Hematopoietic multipotent progenitor cell (in vitro differentiated cells): Measurements from ENCODE around the gene C1QC. TPM values are rescaled to one million over a fixed set of nuclear protein-coding genes. Genes with fewer than 3 reads are reported as not detected.
"Not testable (repeated sequence)": the region's sequence is repeated elsewhere in the genome, so short reads cannot be mapped to it uniquely, and the experiment has no call there.

ENCODE experiments used
- DNase-seq, 3 donors: peaks; one replicate each; pipeline ENCODE4 v3.0.0-alpha.2; 2011 to 2015; ENCODE audit warnings: low read depth in 2 of 3, low spot score in 2 of 3
- total RNA-seq: library from RNA; depleted of rRNA; stranded (reverse); fragments of >200 nt; gene quantifications from one replicate; pipeline ENCODE4 v1.2.3, GENCODE V29; 2012

Gene C1QC
- total RNA-seq, 1 donor = under 0.01 TPM

DNA sequence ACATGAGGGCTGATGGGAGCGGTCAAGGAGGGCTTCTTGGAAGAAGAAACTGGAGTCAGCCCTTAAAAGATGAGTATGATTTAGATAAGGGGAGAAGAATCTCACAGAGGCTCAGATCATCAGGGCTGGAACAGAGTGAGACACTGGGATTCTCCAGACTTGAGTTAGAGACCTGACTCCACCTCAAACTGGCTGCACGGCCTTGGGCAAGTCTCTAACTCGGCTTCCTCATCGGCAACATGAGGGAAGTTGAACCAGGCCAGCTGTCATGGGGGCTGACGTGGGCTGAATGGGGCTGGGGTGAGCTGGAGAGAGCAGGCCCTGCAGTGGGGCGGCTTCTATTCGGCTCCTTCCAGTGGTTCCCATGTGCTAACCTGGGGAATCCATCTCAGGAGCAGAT lies 2.5 kb downstream of the C1QC start:
- no peak for DNase-seq

DNA sequence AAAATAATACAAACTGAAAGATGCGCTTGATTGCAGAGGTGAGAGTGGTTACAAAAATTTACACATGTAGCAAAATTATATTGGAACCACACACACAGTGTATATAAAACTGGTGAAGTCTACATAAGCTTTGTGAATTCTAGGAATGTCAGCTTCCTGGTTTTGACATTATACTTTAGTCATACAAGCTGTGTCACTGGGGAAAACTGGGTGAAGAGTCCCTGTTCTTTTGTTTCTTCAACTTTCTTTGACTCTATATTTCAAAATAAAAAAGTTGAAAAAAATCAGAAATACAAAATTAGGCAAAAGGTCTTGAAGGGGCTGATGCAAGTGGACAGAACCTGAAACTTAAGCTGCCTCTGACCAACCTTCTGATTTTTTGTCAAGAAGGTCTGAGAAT lies 3.0 kb downstream of the C1QC start:
- no peak for DNase-seq

DNA sequence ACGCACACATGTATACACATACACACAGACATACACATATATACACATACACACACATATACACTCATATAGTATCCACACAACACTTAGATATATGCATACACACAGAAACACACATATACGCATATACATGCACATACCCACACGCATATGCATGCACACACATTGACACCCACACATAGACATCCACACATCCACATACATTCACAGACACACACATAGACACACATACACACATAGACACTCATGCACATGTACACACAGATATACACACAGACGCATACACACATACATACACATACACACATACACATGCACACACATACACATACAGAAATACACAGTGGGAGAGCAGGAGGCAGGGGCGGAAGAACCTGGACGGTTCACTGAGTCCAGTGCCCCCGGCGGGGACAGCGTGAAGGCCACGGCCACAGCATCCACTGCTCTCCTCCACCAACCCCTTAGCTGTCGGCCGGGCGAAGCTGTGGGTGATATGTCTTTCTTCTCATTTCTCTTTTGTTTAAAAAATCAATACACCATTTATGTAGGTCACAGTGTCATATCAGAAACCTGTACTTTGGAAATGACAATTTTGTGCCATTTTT lies 6.8 kb downstream of the C1QC start:
- no peak for DNase-seq

DNA sequence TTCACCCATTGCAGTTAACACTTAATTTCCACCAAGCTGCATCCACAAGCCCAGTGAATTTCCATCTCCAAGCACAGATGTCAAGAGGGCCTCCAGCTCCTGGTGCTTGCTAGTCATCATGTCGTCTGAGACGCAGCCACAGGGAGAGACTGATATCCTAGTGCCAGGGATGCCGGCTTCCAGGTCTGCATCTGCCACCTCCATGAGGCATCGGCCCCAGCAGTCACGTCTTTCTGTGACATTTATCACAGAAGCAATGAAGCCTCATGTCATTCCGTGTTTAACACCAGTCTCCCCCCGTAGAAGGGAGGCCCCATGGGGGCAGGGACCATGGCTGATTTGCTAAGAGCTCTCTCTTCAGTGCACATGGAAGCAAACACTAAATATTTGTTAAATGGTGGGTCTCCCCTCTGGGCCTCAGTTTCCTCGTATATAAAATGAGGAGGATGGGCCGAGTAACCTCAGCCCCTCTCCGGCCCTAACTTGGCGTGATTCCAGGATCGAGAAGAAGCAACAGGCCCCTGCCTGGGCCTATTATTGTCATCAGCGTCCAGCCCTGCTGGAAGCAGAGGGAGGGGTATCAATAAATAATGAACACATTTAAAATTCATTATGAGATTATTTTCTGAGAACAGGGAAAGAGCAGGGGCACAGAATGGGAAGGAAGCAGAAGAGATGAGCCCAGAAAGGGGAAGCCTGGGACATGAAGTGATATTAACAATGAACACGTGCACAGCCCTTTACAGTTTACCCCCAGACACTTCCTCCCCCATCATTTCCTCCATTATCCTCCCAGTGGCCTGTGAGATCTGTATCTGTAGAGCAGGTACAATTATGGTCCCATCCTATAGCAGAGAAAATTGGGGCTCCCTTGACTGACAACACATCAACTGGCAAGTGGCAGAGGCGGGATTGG lies 8.8 kb downstream of the C1QC start:
- no peak for DNase-seq

DNA sequence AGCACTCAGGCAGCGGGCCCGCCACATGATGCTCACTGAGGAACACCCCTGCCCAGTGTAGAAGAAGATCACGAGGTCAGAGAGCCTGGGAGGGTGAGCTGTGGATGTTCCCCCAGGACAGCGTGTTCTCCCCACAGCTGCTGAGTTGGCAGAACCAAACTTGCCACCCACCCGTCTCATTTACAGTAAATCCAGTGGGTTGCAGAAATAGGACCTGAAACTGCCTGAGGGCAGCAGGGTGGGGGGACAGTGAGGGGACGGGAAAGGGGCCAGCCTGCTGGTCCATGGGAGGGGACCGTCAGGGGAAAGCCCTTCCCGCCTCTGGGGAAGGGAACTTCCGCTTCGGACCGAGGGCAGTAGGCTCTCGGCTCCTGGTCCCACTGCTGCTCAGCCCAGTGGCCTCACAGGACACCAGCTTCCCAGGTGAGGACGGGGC lies 9.5 kb downstream of the C1QC start, which contains the start of gene C1QB:
C1QB (plus strand) TSS at position 356 of the 436 bp plus-strand sequence. CDS start 6,227 bp downstream, outside the sequence.
- DNase-seq = no peak

DNA sequence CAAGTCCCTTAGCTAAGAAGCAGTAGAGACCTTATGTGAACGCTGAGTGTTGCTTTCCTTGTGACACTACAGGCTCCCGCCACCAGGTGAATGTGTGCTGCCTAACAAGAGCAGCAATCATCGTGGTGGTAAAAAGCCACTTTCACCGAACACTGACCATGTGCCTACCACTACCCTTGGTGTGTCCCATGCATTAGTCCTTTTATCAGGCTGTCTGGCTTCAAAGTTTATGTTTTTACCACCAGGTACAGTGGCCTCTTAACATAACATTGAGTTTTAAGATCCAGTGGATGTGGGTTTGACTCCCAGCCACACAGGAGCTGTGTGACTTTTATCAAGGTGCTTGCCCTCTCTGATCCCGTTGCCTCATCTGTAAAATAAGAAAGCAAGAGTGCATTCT lies 11.3 kb downstream of the C1QC start:
- peak in 1 of 3 donors; percentile 11 for DNase-seq

DNA sequence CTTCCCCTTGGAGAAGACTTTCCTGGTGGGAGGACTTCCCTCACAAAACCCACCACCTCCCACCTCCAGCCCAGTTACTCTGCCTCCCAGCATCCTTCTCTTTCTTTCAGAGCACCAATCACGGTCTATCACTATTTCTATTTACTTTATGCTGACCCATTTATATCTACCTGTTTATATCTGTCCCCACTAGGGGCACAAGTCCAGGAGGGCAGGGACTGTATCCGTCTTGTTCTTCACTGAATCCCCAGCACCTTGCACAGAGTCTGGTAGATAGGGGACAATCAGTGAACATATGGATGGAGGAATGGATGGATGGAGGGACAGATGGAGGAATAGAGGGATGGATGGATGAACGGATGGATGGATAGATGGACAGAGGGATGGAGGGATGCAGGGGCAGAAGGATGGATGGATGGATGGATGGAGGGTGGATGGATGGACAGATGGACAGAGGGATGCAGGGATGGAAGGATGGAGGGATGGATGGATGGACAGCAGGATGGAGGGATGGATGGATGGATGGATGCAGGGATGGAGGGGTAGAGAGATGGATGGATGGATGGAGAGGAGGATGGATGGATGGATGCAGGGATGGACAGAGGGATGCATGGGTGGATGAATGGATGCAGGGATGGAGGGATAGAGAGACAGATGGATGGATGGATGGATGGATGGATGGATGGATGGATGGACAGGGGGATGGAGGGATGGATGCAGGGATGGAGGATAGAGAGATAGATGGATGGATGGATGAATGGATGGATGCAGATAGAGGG lies 15.1 kb downstream of the C1QC start:
- DNase-seq = no peak

DNA sequence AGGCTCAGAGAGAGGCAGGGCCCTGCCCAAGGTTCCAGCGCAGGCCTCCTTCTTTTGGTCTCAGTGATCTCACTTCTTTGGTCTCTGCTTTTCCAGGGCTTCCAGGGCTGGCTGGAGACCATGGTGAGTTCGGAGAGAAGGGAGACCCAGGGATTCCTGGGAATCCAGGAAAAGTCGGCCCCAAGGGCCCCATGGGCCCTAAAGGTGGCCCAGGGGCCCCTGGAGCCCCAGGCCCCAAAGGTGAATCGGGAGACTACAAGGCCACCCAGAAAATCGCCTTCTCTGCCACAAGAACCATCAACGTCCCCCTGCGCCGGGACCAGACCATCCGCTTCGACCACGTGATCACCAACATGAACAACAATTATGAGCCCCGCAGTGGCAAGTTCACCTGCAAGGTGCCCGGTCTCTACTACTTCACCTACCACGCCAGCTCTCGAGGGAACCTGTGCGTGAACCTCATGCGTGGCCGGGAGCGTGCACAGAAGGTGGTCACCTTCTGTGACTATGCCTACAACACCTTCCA lies 17.3 kb downstream of the C1QC start:
- DNase-seq = no peak

DNA sequence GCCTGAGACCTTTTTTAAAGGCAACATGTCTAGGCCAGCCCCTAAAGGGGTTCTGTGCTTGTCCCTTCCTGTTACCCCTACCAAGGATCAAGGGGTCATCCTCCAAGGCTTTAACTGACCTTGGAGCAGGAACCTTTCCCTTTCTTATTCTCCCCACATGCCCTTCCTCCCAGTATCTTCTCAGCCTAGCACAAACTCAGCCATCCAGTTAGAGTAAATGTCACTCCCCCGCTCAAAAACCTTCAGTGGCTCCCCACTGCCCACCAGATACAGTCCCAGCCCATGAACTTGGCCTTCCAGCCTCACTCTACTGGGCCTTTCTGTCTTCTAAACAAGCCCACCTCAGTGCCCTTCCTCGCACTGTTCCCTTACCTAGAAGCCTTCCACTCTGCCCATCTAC lies 18.4 kb downstream of the C1QC start:
- no peak for DNase-seq

DNA sequence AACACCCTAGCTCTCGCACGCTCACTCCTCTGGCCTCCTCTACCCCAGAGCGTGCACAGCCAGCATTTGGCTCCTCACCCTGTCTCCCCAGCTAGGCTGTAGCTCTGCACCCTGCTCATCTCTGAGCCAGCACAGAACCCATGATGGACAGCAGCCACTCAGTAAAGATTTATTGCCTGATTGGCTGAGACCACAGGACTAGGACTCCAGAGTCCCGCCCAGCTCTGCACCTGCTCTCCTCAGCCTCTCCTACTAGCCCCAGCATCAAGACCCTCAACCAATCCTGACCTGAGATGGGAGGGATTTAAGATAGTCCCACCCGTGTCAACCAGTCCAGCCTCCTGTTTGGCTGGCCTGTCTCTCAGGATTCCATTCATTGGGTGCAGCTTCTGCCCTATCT lies 18.9 kb downstream of the C1QC start:
- peak in 1 of 3 donors; percentile 16 for DNase-seq

DNA sequence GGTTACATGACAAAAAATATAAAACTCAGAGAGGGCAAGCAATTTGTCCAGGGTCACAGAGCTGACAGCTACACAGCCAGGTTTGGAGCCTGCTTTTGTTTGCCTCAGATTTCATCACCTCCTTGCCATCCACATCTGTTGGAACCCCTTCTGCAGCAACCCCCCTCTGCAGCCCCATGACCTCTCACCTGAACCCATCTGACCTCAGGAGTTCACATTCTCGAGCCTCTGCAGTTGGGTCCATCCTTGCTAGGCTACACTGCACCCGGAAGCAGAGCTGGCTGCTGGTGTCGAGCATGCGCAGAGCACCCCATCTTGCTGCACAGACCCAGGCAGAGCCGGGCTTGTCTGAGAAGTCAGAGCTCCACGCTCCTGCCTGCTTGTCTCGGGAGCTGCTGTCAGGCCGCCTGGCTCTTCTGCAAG lies 19.6 kb downstream of the C1QC start:
- DNase-seq = no peak

DNA sequence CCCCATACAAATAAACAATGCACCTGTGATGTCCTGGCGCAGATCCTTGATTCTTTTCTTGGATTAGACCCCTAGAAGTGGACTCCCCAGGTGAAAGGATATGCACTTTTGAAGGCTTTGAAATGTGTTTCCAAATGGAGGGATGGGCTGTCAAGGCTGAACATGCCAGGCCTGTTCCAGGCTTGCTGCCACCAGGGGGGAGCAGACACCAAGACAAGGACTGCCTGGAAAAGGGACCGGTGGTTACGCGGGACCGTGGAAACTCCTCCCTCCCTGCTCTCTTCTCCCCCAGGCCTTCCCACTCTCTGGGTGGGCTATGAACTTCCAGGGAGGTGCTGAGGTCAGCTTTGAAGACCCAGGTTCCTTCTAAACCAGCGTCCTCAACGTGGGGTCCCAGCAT lies 22.3 kb downstream of the C1QC start:
- peak in 1 of 3 donors; percentile 24 for DNase-seq

DNA sequence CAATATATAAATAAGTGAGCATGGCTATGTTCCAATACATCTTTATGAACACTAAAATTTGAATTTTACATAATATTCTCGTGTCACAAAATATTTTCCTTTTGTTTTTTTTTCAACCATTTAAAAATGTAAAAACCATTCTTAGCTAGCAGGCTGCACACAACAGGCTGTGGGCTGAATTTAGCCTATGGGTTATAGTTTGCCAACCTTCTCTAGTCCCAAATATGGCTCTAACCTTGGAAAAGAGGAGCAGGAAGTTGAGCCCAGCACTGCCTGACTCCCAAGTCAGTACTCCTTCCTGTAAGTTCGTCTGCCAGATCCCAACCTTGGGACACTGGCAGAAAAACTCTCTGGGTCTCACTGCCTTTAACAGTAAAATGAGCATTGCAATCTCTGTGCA lies 23.0 kb downstream of the C1QC start:
- no peak for DNase-seq

DNA sequence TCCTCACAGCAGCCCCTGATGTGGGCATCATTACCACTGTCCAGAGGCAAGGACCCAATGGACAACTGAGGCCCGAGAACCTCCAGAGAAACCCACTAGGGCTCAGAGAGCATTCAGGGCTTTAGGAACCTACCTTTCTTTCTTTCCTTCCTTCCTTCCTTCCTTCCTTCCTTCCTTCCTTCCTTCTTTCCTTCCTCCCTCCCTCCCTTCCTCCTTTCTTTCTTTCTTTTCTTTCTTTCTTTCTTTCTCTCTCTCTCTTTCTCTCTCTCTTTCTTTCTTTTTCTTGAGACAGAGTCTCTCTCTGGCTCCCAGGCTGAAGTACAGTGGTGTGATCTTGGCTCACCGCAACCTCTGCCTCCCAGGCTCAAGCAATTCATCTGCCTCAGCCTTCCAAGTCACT lies 25.4 kb downstream of the C1QC start:
- not testable (repeated sequence) for DNase-seq

DNA sequence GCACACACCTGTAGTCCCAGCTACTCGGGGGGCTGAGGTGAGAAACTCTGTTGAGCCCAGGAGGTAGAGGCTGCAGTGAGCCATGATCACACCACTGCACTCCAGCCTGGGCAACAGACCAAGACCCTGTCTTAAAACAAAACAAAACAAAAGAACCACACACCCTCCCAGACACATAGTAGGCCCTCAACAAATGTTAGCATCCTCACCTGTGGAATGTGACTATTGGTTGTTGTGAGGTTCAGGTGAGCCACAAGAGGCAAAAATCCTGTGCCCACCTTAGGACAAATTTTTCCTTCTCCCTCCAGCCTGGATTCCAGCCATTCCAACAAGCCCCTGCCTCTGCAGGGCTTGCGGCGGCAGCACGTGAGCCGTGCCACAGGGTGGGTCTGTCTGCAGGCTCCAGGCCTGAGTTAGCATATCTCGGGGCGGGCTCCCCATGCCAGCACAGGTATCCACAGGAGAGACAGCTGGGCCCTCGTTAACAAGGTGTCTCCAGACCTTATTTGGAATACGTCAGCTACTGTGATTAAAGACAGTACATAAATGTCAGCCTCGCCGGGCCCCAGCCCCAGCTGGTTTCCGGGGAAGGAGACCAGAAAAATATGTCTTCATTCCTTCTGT lies 27.0 kb downstream of the C1QC start:
- DNase-seq = no peak

DNA sequence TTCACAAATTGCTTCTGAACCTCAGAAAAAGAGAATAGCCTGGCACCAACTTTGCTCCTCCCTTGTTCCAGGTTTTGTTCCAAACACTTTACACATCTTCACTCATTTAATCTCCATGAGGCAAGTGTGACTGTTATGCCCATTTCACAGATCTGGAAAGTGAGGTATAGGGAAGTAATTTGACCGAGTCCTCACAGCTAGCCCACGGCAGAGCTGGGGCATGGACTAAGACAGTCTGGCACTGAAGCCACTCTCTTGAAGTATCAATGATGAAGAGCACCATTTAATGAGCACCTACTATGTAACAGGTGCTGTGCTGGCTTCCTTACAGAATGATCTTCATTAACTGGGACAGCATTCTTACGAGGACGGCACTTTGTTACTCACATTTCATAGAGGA lies 28.6 kb downstream of the C1QC start:
- no peak for DNase-seq

DNA sequence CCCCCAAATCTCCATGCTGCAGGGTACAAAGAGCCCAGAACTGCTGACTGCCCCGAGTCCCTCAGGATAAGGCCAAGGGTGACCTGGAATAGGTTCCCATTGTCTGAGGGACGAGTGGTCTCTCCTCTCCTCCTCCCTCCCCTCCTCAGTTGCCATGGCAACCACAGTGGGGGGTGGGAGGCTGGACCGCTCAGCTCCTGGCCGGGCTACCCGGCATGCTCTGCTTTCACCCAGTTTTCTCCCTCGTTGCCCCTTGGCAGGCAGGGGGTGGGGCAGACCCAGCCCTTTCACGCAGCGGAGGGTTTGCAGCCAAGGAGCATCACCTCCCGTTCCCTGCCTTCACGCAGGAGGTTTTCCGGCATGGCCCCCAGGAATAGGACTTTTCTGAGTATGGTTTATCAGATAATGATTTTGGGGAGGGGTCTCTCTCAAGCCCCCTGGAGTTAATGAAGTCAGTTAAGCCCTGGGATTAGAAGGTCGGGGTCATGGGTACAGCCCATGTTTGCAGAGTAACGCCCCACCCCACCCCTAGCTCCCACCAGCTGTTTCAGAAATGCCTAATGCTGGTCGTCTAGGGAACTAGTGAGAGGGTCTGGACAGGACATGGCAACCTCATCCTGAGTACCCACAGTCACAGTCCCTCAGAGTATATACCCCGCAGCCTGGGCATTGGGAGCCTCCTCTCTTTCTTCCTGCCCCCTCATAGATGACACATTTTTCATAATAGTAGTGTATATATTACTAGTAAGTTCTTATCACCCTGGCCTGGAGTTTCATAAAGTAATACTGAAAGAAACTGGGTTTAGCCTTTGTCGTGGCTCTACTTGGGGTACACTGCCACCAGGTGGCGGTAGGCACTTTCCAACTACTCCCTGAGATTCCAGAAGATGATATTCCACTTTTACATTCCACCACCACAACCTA lies 30.3 kb downstream of the C1QC start:
- peak in 1 of 3 donors; percentile 28 for DNase-seq

DNA sequence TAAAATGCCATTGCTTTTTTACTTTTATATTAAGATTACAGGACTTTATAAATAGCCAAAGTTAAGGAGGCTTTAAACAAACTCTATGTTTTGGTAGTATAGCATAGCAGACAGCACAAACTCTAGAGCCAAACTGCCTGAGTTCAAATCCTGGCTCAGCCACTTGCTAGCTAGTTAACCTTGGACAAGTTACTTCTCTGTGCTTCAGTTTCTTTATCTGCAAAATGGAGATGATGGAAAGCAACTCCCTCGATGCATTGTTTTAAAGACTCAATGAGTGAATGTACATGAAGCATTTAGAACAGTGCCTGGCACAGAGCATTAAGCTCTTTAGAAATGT lies 30.9 kb downstream of the C1QC start:
- DNase-seq = no peak

DNA sequence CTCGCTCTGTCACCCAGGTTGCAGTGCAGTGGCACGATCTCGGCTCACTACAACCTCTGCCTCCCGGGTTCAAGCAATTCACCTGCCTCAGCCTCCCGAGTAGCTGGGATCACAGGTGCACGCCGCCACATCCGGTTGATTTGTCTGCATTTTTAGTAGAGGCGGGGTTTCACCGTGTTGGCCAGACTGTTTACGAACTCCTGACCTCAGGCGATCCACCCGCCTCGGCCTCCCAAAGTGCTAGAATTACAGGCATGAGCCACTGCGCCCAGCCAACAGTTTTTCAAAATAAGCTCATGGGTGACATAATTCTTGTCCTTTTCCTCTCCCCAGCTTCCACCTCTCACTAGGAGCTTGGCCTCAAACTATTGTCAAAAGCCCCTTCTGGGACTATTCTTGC lies 32.7 kb downstream of the C1QC start:
- DNase-seq = not testable (repeated sequence)
